ENCODE data around the gene VAMP2. TPM values are rescaled to one million over a fixed set of nuclear protein-coding genes. Genes with fewer than 3 reads are reported as not detected.
A peak's percentile ranks its signal among the peaks of the same experiment; 100 is the strongest.

VAMP2 gene
- total and polyA plus RNA-seq, 9 of the 15 experiments (the other 6 are each of a cell fraction or from before 2014, with no cell fraction given), result 2.3 to 31.8 (median 6.0) TPM

GRCh38 chr17:8156246-8156992 lies 6.3 kb downstream of the VAMP2 start (continued):
- TF ChIP-seq ID3 (CRISPR knock-in tag; IDR thresholded peaks at IDR 0.05) (no peak), ID3 (tag; IDR thresholded peaks at IDR 0.05) (no peak), E4F1 (CRISPR knock-in tag; IDR thresholded peaks at IDR 0.05; ENCODE audit: borderline replicate concordance) (no peak), ZEB2 (IDR thresholded peaks at IDR 0.05) (no peak), NR3C1 (CRISPR knock-in tag; IDR thresholded peaks at IDR 0.05) (no peak), ZNF282 (CRISPR knock-in tag; IDR thresholded peaks at IDR 0.05) (no peak), FOXM1 (IDR thresholded peaks at IDR 0.05; ENCODE audit: low read depth) (0 out of 2 replicates have a peak, but pooled peaks have one; percentile 8), FOXM1 (CRISPR knock-in tag; IDR thresholded peaks at IDR 0.05; ENCODE audit: low read depth) (no peak), MAFG (tag; conservative IDR thresholded peaks at IDR 0.05) (no peak), ASH1L (IDR thresholded peaks at IDR 0.05; ENCODE audit: borderline replicate concordance, low read depth, partially characterized antibody) (peak; percentile 94), POLR3A (IDR thresholded peaks at IDR 0.05; ENCODE audit: borderline replicate concordance, extremely low read depth, insufficient read depth, insufficient read length) (no peak), SMARCE1 (IDR thresholded peaks at IDR 0.05) (0 out of 2 replicates have a peak, but pooled peaks have one; percentile 43), FOXK2 (conservative IDR thresholded peaks at IDR 0.05 in 1 of 2, IDR thresholded peaks at IDR 0.05 in 1 of 2; ENCODE audit: low read depth in 2 of 2) (peak; percentile 98), ATF4 (CRISPR knock-in tag; IDR thresholded peaks at IDR 0.05) (no peak), CBX8 (IDR thresholded peaks at IDR 0.05; ENCODE audit: borderline replicate concordance, extremely low read depth, low read depth, low read length, poor library complexity, severe bottlenecking) (no peak), PURB (CRISPR knock-in tag; IDR thresholded peaks at IDR 0.05; ENCODE audit: low read depth) (no peak), NELFE (IDR thresholded peaks at IDR 0.05; ENCODE audit: insufficient read depth, insufficient read length) (no peak), CREM (IDR thresholded peaks at IDR 0.05; ENCODE audit: low read depth) (peak; percentile 82; the same call in 1 of the 2 replicates), ZNF277 (CRISPR knock-in tag; IDR thresholded peaks at IDR 0.05; ENCODE audit: borderline replicate concordance) (no peak), ZBTB26 (CRISPR knock-in tag; IDR thresholded peaks at IDR 0.05) (no peak), RBM14 (IDR thresholded peaks at IDR 0.05; ENCODE audit: borderline replicate concordance, insufficient read depth, low read depth, low read length) (no peak)
